RWPE2 (cell line): ENCODE measurements around the gene SLC17A3.

Experiments
- ATAC-seq: fragments of 200-7000 bp; cut with Tn5 transposase; 3 replicates; pipeline ENCODE4 v1.9.1; 2021; ENCODE audit warnings: low read depth
- DNase-seq: peaks from one replicate; pipeline ENCODE4 v3.0.0-alpha.2; 2020; ENCODE audit warnings: low spot score
- H3K27ac ChIP-seq: fragments of 450-650 bp; 2 replicates; pipeline ENCODE4 v1.5.1; 2017; ENCODE audit warnings: mild to moderate bottlenecking; ENCODE audit not compliant: poor library complexity, severe bottlenecking
- H3K27me3 ChIP-seq: fragments of 250-450 bp; sonication (Bioruptor Pico); 2 replicates; pipeline ENCODE4 v1.5.1; 2021; ENCODE audit warnings: mild to moderate bottlenecking, moderate library complexity; ENCODE audit not compliant: insufficient read depth, poor library complexity, severe bottlenecking
- H3K36me3 ChIP-seq: fragments of 250-450 bp; sonication (Bioruptor Pico); 2 replicates; pipeline ENCODE4 v1.5.1; 2020; ENCODE audit warnings: low read depth, mild to moderate bottlenecking, moderate library complexity
- H3K4me1 ChIP-seq: fragments of 250-450 bp; sonication (Bioruptor Pico); 2 replicates; pipeline ENCODE4 v1.5.1; 2021; ENCODE audit warnings: mild to moderate bottlenecking, moderate library complexity; ENCODE audit not compliant: insufficient read depth, poor library complexity, severe bottlenecking
- H3K4me3 ChIP-seq: fragments of 250-450 bp; sonication (Bioruptor Pico); 2 replicates; pipeline ENCODE4 v1.5.1; 2021; ENCODE audit warnings: mild to moderate bottlenecking, moderate library complexity; ENCODE audit not compliant: severe bottlenecking
- H3K9me3 ChIP-seq: fragments of 250-450 bp; sonication (Bioruptor Pico); 2 replicates; pipeline ENCODE4 v1.5.1; 2021; ENCODE audit warnings: mild to moderate bottlenecking, moderate library complexity; ENCODE audit not compliant: severe bottlenecking
- CTCF ChIP-seq: fragments of 450-650 bp; IDR thresholded peaks from one replicate; pipeline ENCODE4 v1.5.1; 2017; ENCODE audit warnings: mild to moderate bottlenecking, moderate library complexity; ENCODE audit not compliant: poor library complexity, severe bottlenecking

Gene SLC17A3

GRCh38 chr6:25868436-25869183 lies 5.4 kb downstream of the SLC17A3 start:
- no peak overlapping the region for H3K4me3 ChIP-seq
- H3K36me3 ChIP-seq, result no peaks in the 10 kb centered on the region
- no peak overlapping the region for H3K27ac ChIP-seq
- H3K9me3 ChIP-seq, result no peaks in the 10 kb centered on the region
- DNase-seq (no peak), ATAC-seq (no peak)
- no peak for TF ChIP-seq CTCF
- H3K27me3 ChIP-seq, result peaks cover 7% of the 10 kb centered on the region
- H3K4me1 ChIP-seq, result no peaks in the 10 kb centered on the region

- H3K4me1 ChIP-seq, result no peaks in the 10 kb centered on the region
- ATAC-seq (no peak), DNase-seq (no peak)
- no peak for TF ChIP-seq CTCF
- H3K27me3 ChIP-seq, result peaks cover 13% of the 10 kb centered on the region
- no peak overlapping the region for H3K4me3 ChIP-seq
- no peaks in the 10 kb centered on the region for H3K9me3 ChIP-seq
- H3K36me3 ChIP-seq, result no peaks in the 10 kb centered on the region
- H3K27ac ChIP-seq, result no peak overlapping the region
Observed at GRCh38 chr6:25866011-25866410, 8.0 kb downstream of the SLC17A3 start.

- TF ChIP-seq CTCF, result no peak
- Histone ChIP-seq H3K4me1 (no peaks in the 10 kb centered on the region), H3K9me3 (no peaks in the 10 kb centered on the region), H3K27ac (no peak overlapping the region), H3K27me3 (peaks cover 13% of the 10 kb centered on the region), H3K36me3 (no peaks in the 10 kb centered on the region), H3K4me3 (no peak overlapping the region)
- DNase-seq (no peak), ATAC-seq (no peak)
Observed at GRCh38 chr6:25863360-25863759, 10.7 kb downstream of the SLC17A3 start.

GRCh38 chr6:25862199-25862598 lies 11.8 kb downstream of the SLC17A3 start:
- no peak for TF ChIP-seq CTCF
- ATAC-seq (no peak), DNase-seq (no peak)
- Histone ChIP-seq H3K9me3 (no peaks in the 10 kb centered on the region), H3K36me3 (no peaks in the 10 kb centered on the region), H3K4me1 (no peaks in the 10 kb centered on the region), H3K27ac (no peak overlapping the region), H3K27me3 (peaks cover 13% of the 10 kb centered on the region), H3K4me3 (no peak overlapping the region)

- DNase-seq (no peak), ATAC-seq (no peak)
- H3K9me3 ChIP-seq, result no peaks in the 10 kb centered on the region
- no peak overlapping the region for H3K27ac ChIP-seq
- TF ChIP-seq CTCF, result no peak
- no peaks in the 10 kb centered on the region for H3K36me3 ChIP-seq
- no peak overlapping the region for H3K4me3 ChIP-seq
- H3K27me3 ChIP-seq, result peaks cover 8% of the 10 kb centered on the region
- no peaks in the 10 kb centered on the region for H3K4me1 ChIP-seq
Observed at GRCh38 chr6:25852756-25853155, 21.3 kb downstream of the SLC17A3 start.
